ENCODE measurements around the gene CREB5. TPM values are rescaled to one million over a fixed set of nuclear protein-coding genes. Genes with fewer than 3 reads are reported as not detected.
A peak's percentile ranks its signal among the peaks of the same experiment; 100 is the strongest.

The CREB5 gene
- total RNA-seq, 4 donors from 2014 or later, result 0.90 to 10.1 (median 4.9) TPM

DNA sequence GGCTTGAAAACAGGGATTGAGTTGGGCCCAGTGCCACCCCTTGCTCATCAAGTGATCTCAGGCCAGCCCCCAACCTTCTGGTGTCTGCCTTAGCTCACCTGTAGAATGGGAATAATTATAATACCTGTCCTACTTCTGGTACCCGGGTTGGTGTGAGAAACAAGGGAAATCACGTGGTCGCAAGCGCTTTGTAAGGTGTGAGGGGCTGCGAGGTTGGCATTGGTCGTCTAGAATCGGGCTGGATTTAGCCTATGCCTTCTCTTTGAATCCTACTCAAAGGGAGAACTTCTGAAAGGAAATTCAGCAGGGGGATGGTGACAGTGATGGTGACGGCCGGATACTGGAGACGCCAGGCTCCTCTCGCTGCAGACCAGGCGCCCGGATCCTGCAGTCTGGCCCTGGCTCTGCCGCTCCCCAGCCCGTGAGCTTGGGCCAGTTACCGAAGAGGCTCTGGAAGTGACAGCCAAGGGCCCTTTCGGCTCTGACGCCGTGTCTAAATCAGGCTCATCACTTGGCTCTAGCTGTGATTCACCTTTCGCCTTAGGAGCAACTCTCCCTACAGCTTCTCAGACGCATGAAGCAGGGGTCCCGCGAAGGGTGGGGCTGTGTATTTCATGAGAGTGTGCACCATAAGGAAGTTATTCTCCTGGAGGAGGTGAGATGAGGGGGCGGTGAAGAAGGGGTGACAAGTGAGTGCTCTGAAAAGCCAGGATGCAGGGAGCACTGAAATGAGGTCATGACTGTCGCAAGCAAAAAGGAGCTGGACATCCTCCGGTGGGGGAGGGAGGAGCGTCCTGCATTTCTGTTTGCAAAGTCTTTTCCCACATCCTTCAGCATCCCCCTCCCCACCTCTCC is 4.0 kb upstream of the CREB5 start:
- no peaks in the 10 kb centered on the region for H3K36me3 ChIP-seq
- peaks cover 9 to 21% of the 10 kb centered on the region in 2 donors for H3K4me1 ChIP-seq
- no peaks in the 10 kb centered on the region for H3K27me3 ChIP-seq
- intact Hi-C loops (cut with DNase I; ENCODE audit: low total_unique reads) (loop anchor here (2.0 to 5.0 kb wide), 3 partner anchors 214 to 278 kb away; partner anchors contain the start of gene JAZF1), in situ Hi-C loops (cut with MboI; ENCODE audit: low sequenced_read_pairs in 4 of 4) (loop anchor here in 1 of 4 donors (25.0 kb wide), 1 partner anchor 1221 kb away; the partner anchor contains the start of gene HOXA11)
- H3K4me3 ChIP-seq, result peak overlapping the region; percentile 53 to 76 (median 64)
- no peaks in the 10 kb centered on the region for H3K9me3 ChIP-seq
- peak; percentile 75 to 88 for DNase-seq
- H3K27ac ChIP-seq, result peak overlapping the region; percentile 91 to 98 (median 92)
- ATAC-seq, result peak; percentile 68 to 71
- TF ChIP-seq, protein P1, sequence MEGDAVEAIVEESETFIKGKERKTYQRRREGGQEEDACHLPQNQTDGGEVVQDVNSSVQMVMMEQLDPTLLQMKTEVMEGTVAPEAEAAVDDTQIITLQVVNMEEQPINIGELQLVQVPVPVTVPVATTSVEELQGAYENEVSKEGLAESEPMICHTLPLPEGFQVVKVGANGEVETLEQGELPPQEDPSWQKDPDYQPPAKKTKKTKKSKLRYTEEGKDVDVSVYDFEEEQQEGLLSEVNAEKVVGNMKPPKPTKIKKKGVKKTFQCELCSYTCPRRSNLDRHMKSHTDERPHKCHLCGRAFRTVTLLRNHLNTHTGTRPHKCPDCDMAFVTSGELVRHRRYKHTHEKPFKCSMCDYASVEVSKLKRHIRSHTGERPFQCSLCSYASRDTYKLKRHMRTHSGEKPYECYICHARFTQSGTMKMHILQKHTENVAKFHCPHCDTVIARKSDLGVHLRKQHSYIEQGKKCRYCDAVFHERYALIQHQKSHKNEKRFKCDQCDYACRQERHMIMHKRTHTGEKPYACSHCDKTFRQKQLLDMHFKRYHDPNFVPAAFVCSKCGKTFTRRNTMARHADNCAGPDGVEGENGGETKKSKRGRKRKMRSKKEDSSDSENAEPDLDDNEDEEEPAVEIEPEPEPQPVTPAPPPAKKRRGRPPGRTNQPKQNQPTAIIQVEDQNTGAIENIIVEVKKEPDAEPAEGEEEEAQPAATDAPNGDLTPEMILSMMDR (IDR thresholded peaks at IDR 0.05 in 4 of 5, conservative IDR thresholded peaks at IDR 0.05 in 1 of 5), result no peak
- peak; percentile 45 to 74 for TF ChIP-seq POLR2A (IDR thresholded peaks at IDR 0.05)

DNA sequence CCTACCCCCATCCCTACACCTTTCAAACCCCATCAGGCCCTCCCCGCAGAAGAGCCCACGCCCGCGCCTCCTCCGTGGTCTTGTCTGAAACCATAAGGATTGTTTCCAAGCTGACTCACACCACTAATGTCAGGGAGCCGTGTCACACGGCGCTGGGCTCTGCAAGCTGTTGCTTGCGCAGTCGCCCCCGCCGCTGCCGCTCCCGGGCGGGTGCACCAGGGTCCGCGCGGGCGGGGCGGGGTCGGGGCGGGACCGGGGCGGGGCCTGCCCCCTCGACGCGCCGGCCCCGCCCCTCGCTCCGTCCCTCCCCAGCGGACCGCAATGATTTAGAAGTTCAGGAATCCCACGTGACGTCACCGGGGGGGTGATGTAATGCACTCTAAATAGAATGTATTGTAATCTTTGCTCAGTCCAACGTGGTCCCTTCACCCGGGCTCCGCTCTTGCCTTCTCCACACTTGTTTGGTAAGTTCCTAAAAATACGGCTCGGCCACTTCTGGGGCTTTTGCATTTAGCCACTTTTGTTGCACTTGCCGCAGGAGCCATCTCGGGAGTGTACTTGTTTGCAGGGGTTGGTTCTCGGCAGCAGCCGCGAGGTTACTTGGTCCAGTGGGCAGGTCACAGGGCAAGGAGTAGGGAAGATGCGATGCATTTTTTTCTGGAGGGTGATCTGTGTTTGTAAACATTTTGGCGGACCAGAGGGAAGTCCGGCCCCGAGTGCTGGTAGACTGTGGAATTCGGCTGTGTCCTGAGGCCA is 3.2 kb upstream of the CREB5 start:
- in situ Hi-C loops (cut with MboI; ENCODE audit: low sequenced_read_pairs in 4 of 4) (loop anchor here in 1 of 4 donors (25.0 kb wide), 1 partner anchor 1222 kb away; the partner anchor contains the start of gene HOXA11), intact Hi-C loops (cut with DNase I; ENCODE audit: low total_unique reads) (loop anchor here (1.0 to 5.0 kb wide), 4 partner anchors 214 to 303 kb away; partner anchors contain the start of gene JAZF1)
- H3K9me3 ChIP-seq, result no peaks in the 10 kb centered on the region
- DNase-seq (peak; percentile 94 to 98), ATAC-seq (peak; percentile 72 to 80)
- peak; percentile 90 to 91 for TF ChIP-seq POLR2A (IDR thresholded peaks at IDR 0.05)
- TF ChIP-seq, protein P1 (IDR thresholded peaks at IDR 0.05 in 4 of 5, conservative IDR thresholded peaks at IDR 0.05 in 1 of 5), result no peak
- peaks cover 9 to 21% of the 10 kb centered on the region in 2 donors for H3K4me1 ChIP-seq
- H3K36me3 ChIP-seq, result no peaks in the 10 kb centered on the region
- H3K27ac ChIP-seq, result peak overlapping the region; percentile 91 to 98 (median 94)
- H3K27me3 ChIP-seq, result no peaks in the 10 kb centered on the region
- H3K4me3 ChIP-seq, result peak overlapping the region; percentile 61 to 92 (median 72)

DNA sequence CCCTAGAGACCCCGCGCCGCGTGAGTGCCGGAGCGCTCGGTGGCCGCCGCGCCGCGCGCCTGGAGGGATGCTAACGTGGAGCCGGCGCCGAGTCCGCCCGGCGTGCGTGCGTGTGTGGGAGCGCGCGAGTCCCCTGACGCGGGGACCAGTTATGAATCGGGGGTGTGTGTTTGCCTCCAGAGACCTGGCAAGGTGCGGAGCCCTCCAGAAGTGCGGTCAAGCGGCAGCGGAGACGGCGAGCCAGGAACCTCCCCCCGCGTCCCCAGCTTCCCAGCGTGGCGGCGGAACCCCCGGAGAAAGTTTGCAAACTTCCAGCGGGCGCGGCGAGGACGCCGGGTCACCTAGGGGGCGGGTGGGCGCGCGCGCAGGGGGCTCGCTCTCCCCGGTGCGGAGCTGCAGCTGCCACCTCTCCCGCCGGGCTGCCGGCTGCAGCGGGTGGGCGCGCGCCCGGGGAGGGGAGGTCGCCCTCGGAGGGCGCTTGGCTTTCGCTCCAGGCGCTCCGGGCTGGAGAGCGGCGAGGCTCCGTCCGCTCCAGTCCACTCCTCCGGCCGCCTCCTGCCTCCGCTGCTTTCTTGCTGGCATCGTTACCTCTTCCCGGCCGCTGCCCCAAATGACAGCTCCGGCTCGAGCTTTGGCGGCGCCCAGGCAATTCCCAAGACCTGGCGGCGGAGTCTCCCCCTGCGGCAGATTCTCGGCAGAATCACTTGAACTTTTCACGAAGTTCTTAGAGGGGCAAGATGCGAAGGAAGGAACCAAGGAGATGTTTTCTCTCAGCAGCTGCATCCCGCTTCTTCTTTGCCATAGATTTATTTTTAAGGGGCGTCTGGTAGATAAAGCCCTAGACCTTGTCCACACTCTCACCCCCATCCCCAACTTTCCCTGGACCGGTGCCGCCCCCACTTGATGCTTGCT is 2.3 kb upstream of the CREB5 start:
- peak overlapping the region; percentile 61 to 92 (median 72) for H3K4me3 ChIP-seq
- peak overlapping the region; percentile 91 to 98 (median 94) for H3K27ac ChIP-seq
- TF ChIP-seq, protein P1 (IDR thresholded peaks at IDR 0.05 in 4 of 5, conservative IDR thresholded peaks at IDR 0.05 in 1 of 5), result peak in 1 of 5 experiments; percentile 8
- peak in 1 of 2 donors; percentile 8 for TF ChIP-seq POLR2A (IDR thresholded peaks at IDR 0.05)
- H3K27me3 ChIP-seq, result no peaks in the 10 kb centered on the region
- peak; percentile 12 to 16 for ATAC-seq
- H3K9me3 ChIP-seq, result no peaks in the 10 kb centered on the region
- peaks cover 9 to 21% of the 10 kb centered on the region in 2 donors for H3K4me1 ChIP-seq
- H3K36me3 ChIP-seq, result no peaks in the 10 kb centered on the region
- intact Hi-C loops (cut with DNase I; ENCODE audit: low total_unique reads) (loop anchor here (1.0 to 10.0 kb wide), 7 partner anchors 115 to 1223 kb away; partner anchors contain the start of genes HIBADH, HOXA11 and JAZF1), in situ Hi-C loops (cut with MboI; ENCODE audit: low sequenced_read_pairs in 4 of 4) (loop anchor here in 1 of 4 donors (25.0 kb wide), 1 partner anchor 1223 kb away; the partner anchor contains the start of gene HOXA11)
- DNase-seq, result peak in 1 of 2 donors; percentile 61

Data from gastrocnemius medialis (tissue), 4 donors.